Inflammatory macrophage treated with lipopolysaccharide for 4 hours (primary cell): ENCODE measurements around the gene RAB3IL1.
A peak's percentile ranks its signal among the peaks of the same experiment; 100 is the strongest.

Experiments
- DNase-seq: peaks from one replicate; pipeline ENCODE4 v3.0.0-alpha.2; 2020

Gene RAB3IL1

DNA sequence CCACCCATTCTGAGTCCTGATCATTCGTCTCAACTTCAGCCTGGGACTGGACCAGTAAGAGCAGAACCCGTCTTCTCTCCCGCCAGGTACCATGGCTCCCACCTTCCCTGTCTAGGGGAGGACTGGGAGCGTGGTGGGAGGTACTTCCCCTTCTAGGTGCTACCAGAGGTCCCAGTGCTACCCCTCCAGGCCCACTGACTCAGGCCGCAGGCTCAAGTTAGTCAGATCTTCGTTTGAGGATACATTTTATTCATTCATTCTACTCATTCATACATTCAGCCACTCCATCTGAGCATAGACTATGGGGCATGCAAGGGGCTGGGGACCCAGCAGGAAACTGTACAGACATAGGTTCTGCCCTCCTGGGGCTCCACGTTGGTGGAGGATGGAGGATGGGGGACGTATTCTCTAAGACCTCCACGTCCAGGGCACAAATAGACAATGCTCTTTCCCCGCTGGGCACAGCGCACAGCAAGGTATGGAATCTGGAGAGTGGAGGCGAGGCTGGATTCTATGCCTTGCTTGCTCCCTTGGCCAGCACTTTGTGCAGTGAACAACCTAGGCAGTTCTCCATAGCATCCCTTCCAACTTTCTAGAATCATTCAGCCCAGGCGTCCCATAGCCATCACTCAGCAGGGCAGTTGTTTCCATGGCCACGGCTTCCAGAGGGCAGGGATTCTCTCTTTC is 1.0 kb upstream of the RAB3IL1 start:
- no peak for DNase-seq

GRCh38 chr11:61916737-61917333 is 531 bp downstream of the RAB3IL1 start:
- DNase-seq = no peak

DNA sequence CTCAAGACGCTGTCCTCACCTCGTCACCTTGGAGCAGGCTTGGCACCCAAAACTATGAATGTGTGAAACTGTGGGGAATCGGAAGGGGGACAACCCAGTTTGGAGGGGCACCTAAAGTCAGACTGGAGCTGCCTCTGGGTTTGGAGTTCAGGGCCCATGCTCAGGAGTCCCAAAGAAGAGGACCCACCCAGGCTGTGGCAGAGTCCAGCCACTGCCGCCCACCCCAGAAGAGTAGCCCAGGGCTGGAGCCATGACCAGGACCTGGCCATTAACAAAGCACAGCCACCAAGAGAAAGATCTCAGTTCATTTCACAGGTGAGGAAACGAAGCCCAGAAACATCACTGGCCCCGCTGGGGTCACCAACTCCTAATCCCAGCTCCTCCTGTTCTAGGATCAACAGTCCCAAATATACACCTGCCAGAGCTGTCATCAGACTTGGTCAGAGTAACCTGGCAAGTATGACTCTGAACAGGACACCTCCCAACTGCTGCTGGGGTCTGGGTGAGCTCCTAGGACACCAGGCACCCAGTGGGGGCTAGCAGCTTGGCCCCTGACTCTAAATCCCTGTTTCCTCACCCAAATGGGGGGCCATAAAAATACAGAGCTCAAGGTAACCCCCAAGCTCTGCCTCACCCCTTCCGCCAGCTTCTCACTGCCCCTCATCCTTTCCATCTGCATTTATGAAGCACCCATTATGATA is 2.7 kb downstream of the RAB3IL1 start:
- no peak for DNase-seq

DNA sequence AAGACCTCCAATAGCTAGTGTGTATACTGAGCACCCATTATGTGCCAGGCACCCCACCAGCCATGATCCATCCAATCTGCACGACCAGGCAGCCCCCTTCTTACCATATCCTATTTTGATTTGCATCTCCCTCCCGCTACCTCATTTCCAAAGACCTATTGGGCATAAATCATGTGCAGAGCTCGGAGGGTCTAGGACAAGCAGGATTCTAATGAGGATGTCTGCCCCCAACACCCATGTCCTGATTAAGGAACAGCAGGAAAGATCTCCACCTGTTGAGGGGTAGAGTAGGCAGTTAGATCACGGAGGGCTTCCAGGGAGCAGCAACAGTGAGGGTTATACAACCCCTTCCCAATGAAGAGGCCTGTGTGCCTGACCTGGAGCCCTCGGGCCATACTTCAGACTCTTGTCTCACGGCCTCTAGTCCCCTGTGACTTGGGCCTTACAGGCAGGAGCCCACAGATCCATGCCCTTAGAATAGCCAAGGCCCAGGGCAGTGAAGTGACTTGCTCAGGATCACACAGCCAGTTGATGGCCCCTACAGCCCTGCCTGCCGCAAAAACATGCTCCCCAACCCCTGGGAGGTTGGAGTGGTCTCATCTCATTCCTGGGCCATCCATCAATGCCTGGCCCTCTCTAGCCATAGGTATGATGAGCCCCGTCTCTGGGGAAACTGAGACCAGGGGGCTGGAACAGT is 3.5 kb downstream of the RAB3IL1 start:
- DNase-seq = no peak

DNA sequence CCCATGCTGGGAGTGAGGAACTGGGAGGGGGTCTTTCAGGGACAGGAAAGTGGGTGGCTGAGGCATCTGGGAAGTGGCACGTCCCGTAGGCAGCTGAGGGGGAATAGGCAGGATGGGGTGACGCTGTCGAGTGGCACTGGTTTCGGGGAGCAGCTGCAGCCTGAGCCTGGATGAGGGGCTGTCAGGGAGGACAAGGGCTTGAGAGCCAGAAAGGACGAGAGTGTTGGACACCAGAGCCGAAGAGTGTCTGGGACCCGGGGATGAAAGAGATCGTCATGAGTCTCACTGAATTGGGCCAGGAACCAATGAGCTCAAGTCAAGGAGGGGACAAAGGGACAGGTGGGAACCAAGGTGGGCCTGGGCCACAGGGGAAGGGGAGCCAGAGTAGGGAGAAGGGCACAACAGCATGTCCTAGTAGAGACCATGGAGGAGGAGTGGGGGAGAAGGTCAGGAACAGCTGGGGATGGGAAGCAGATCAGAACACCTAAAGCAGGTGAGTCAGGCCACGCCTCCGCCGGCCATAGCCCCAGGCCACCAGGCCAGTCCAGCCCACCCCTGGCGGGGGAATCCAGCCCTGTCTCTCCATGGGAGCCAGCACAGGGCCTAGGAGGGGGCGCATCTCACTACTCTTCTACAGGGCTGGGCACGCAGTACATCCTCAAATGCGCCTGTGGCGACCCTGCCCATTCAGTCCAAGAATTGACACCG is 4.2 kb downstream of the RAB3IL1 start:
- DNase-seq = no peak

GRCh38 chr11:61912530-61912898 is 4.9 kb downstream of the RAB3IL1 start:
- peak; percentile 89 for DNase-seq

DNA sequence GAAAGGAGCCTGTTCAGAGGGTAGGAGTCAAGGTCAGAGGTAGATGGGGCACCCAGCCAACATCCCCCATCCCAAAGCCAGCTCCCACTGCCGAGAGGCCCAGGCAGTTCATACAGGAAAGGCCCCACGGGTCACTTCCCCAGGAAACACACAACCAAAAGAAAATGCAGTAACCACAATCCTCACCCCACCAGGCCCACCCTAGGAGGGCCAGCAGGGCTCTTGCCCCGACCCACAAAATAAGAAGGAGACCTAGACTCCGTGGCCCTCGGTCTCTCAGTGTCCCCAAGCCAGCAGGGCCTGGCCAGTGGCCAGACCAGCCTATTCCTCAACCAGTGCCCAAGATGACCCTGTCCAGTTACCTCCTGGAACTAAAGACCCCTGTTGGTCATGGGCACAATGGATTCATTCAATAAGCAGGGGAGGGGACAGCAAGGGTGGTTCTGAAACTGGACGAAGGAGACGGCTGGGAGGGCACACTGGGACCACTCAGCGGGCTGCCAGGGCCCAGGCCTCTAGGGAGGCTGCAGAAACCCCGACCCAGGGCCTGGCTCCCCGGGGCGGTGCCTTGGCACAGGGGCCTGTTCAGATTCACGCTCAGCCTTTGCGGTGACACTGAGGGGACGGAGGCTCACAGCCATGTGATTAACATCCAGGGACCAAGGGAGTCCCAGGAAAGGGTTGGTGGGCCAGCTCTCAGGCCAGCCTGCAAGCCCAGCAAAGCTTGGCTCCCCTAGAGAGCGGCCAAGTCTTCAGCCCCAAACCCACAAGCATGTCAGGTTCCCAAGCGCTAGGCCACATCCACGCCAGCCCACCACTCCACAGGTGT is 5.5 kb downstream of the RAB3IL1 start:
- no peak for DNase-seq

DNA sequence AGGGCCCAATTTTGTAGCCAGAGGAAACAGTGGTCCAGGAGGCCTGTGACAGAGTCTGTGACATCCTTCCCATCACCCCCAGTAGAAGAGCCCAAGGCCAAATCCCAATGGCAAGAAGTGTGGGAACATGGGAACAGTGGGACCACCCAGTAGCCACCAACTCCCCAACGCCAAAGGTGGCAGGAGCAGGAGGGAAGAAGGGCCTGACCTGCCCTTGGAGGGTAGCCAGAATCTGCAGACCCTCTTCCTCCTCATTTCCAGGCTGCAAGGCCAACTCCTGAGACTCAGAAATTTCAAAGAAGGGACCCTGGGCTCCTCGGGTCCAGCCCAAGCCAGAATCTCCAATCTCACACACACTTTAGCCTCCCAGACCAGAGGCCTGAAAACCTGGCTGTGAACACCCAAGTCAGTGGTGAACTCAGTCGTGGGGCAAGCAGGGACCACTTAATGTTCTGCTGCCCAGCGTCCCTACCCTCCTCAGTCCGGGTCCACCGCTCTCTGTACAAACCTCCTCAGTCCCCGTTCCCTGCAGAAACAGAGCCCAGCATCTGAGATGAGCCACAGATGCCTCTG is 6.2 kb downstream of the RAB3IL1 start:
- no peak for DNase-seq

DNA sequence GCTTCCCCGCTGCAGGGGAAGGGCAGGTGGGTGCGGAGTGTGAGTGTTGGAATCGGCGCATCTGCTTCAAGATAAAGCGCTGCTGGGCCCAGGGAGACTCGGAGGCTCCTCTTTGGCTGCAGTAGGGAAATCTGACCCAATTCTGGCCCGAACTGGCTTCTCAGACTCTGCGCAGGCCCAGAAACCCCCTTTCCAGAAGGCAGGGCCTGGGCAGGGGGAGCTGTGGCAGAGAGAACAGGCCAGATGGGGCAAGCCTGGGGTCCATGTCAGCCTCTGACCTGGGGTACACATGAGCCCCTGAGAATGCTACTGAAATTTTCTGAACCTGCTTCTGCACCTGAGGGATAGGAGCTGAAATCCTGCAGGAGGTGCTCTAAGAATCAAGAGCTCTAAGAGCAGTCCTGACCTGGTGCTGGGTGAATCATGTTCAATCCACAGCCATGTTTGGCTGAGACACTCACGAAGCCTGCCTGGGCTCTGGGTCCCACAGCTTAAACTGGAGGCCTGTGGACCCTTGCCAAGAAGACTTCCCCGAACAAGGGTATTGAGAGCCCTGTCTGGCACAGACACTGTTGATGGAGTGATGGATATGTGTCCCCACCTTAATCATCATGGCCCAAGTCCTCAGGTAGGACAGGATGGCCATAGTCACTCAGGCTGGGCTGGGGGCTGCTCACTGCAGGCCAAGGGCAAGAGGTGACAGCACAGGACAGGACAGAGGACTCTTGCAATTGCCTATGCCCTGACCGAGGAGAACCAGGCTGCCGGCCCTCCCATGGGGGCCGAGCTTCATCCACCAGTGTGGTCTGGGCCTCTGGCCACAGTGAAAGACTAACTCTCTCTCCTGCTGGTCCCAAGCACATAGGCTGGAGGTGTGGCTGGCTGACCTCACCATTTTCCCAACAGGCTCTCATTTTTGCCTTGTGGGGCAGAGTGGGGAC is 6.9 kb downstream of the RAB3IL1 start:
- no peak for DNase-seq

GRCh38 chr11:61908730-61909316 is 8.5 kb downstream of the RAB3IL1 start:
- no peak for DNase-seq

- DNase-seq = no peak
Measured at GRCh38 chr11:61907871-61908729, 9.3 kb downstream of the RAB3IL1 start.

DNA sequence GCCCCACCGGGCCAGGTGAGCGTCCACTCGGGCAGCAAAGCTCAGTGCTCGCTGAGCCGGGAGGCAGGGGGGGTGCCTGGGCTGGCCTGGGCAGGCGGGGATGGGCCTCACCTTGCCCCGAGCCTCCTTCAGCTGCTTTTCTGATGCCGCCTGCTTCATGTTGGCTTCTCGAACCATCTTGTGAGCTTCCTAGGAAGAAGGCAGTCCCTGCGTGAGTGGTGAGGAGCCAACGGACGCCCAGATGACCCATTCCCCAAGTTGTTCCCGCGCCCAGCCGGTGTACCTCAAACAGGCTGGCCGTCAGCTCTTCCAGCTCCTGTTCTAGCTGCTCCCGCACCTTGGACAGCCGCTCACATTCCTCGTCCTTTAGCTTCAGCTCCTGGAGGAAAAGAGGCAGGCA is 10.1 kb downstream of the RAB3IL1 start:
- DNase-seq = no peak

- DNase-seq = no peak
Measured at GRCh38 chr11:61906522-61906909, 10.8 kb downstream of the RAB3IL1 start.

GRCh38 chr11:61905801-61906521 is 11.4 kb downstream of the RAB3IL1 start:
- DNase-seq = no peak

DNA sequence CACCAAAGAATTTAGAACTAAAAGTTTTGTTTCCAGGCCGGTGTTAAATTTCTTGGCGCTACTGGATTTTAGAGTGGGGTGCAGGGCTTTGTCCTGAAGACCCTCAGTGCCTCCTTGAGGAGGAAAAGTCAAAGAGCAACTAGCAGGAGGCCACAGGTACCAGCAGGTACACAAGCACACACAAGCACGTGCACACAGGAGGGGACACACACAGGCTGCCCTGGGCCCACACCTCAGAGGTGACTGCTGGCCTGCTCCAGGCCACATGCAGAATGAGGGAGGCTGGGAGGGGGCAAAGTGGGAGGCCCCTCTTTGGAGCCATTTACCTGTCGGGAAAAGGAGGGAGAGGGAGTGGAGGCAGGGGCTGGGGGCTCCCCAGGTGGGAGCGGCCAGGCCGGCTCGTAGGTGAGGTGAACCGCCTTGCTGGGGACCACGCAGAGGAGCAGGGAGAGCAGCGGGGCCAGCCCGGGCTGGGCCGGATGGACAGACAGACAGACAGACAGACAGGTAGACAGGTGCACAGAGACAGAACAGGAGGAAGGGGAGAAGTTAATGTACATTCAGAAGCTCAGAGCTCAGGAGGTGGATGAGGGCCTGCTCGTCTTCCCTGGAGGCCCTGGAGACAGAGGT is 12.2 kb downstream of the RAB3IL1 start:
- DNase-seq = no peak

- DNase-seq = no peak
Measured at GRCh38 chr11:61904539-61905048, 12.8 kb downstream of the RAB3IL1 start.

GRCh38 chr11:61903845-61904244 is 13.5 kb downstream of the RAB3IL1 start:
- no peak for DNase-seq

DNA sequence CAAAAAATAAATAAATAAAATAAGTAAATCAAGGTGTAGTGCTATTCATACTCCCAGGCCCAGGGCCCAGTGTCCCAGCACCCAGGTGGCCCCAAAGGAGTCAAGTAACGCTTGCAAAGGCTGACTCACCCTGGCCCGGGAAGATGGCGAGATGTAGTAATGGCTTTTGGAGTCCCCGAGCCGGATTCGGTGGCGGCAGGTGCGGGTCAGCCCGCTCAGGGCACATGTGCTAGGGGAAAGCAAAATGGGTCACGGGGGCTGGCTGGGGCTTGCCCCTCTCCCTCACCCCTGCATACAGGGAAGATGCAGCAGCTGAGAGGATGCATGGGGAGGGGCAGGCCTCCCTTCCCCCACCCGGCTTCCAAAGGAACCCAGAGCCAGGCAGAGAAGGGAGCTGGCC is 15.1 kb downstream of the RAB3IL1 start:
- no peak for DNase-seq
